Measurements from ENCODE around the gene ELOVL7. TPM values are rescaled to one million over a fixed set of nuclear protein-coding genes. Genes with fewer than 3 reads are reported as not detected.

Gene ELOVL7
- total RNA-seq, 1 donor from 2014 or later = 5.5 TPM

DNA sequence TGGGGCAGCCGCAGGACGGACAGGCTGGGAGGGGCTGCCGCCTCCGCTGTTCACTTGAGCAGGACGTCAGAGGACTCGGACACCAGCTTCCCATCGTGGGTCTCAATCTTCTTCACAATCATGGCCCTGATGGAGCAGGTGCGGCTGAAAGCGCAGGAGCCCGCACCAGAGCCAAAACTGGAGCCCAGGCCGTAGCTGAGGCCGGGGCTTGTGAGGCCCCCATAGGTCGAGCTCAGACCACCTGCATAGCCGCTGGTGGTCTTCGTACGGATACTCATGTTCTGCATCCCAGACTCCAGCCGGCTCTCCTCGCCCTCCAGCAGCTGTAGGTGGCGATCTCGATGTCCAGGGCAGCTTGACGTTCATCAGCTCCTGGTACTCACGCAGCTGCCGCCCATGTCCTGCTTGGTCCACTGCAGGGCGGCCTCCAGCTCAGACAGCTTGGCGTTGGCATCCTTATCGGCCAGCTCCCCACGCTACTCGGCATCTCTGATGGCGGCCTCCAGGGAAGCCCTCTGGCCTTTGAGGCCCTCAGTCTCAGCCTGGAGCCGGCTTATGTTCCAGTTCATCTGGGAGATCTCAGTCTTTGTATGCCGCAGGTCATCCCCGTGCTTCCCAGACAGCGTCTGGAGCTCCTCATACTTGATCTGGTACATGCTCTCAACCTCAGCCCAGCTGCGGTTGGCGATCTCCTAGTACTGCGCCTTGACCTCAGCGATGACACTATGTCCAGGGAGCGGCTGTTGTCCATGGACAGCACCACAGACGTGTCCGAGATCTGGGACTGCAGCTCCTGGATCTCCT lies 100.4 kb downstream of the ELOVL7 start:
- no peaks in the 10 kb centered on the region for H3K36me3 Mint-ChIP-seq
- Histone ChIP-seq H3K4me2 (no peak overlapping the region), H3K4me1 (no peaks in the 10 kb centered on the region), H3K4me3 (no peak overlapping the region), H3K27me3 (no peaks in the 10 kb centered on the region), H3K27ac (no peak overlapping the region), H3K9me3 (ENCODE audit: low read depth) (no peaks in the 10 kb centered on the region), H4K20me1 (ENCODE audit: low read depth) (no peaks in the 10 kb centered on the region), H3K79me2 (ENCODE audit: low read depth) (no peaks in the 10 kb centered on the region), H3K9ac (no peak overlapping the region), H3F3A (ENCODE audit: low read depth) (no peaks in the 10 kb centered on the region), H3K36me3 (no peaks in the 10 kb centered on the region), H2AFZ (replicated peaks) (no peak overlapping the region)
- no peak overlapping the region for H3K27ac Mint-ChIP-seq
- no peaks in the 10 kb centered on the region for H3K27me3 Mint-ChIP-seq (ENCODE audit: insufficient read depth, low read depth)
- DNase-seq (ENCODE audit: low spot score) = no peak
- no peak overlapping the region for H3K4me3 Mint-ChIP-seq
- no peaks in the 10 kb centered on the region for H3K4me1 Mint-ChIP-seq
- H3K9me3 Mint-ChIP-seq = peaks cover 13% of the 10 kb centered on the region
- TF ChIP-seq EZH2 (IDR thresholded peaks at IDR 0.05) (no peak), EZH2phosphoT487 (IDR thresholded peaks at IDR 0.05) (no peak)
- TF ChIP-seq, protein P1, sequence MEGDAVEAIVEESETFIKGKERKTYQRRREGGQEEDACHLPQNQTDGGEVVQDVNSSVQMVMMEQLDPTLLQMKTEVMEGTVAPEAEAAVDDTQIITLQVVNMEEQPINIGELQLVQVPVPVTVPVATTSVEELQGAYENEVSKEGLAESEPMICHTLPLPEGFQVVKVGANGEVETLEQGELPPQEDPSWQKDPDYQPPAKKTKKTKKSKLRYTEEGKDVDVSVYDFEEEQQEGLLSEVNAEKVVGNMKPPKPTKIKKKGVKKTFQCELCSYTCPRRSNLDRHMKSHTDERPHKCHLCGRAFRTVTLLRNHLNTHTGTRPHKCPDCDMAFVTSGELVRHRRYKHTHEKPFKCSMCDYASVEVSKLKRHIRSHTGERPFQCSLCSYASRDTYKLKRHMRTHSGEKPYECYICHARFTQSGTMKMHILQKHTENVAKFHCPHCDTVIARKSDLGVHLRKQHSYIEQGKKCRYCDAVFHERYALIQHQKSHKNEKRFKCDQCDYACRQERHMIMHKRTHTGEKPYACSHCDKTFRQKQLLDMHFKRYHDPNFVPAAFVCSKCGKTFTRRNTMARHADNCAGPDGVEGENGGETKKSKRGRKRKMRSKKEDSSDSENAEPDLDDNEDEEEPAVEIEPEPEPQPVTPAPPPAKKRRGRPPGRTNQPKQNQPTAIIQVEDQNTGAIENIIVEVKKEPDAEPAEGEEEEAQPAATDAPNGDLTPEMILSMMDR (IDR thresholded peaks at IDR 0.05) = no peak

DNA sequence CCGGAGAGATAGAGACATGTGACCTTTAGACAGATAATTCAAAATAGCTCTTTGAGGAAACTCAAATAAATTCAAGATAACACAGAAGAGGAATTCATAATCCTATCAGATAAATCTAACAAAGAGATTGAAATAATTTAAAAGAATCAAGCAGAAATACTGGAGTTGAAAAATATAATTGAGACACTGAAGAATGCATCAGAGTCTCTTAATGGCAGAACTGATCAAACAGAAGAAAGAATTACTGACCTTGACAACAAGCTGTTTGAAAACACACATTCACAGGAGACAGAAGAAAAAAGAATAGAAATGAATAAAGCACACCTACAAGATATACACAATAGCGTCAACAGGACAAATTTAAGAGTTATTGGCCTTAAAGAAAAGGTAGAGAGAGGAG lies 103.7 kb downstream of the ELOVL7 start:
- H4K20me1 ChIP-seq (ENCODE audit: low read depth) = no peaks in the 10 kb centered on the region
- no peaks in the 10 kb centered on the region for H3K36me3 Mint-ChIP-seq
- H2AFZ ChIP-seq (replicated peaks) = no peak overlapping the region
- H3K27ac Mint-ChIP-seq = no peak overlapping the region
- H3K27me3 ChIP-seq = no peaks in the 10 kb centered on the region
- H3K9me3 ChIP-seq (ENCODE audit: low read depth) = no peaks in the 10 kb centered on the region
- H3K79me2 ChIP-seq (ENCODE audit: low read depth) = no peaks in the 10 kb centered on the region
- H3F3A ChIP-seq (ENCODE audit: low read depth) = no peaks in the 10 kb centered on the region
- H3K27me3 Mint-ChIP-seq (ENCODE audit: insufficient read depth, low read depth) = peaks cover 2% of the 10 kb centered on the region
- H3K27ac ChIP-seq = no peak overlapping the region
- H3K4me1 ChIP-seq = no peaks in the 10 kb centered on the region
- H3K4me1 Mint-ChIP-seq = no peaks in the 10 kb centered on the region
- no peak for TF ChIP-seq EZH2 (IDR thresholded peaks at IDR 0.05)
- no peak for TF ChIP-seq EZH2phosphoT487 (IDR thresholded peaks at IDR 0.05)
- TF ChIP-seq, protein P1 (IDR thresholded peaks at IDR 0.05) = no peak
- no peak overlapping the region for H3K9ac ChIP-seq
- DNase-seq (ENCODE audit: low spot score) = no peak
- no peak overlapping the region for H3K4me2 ChIP-seq
- H3K36me3 ChIP-seq = no peaks in the 10 kb centered on the region
- peaks cover 13% of the 10 kb centered on the region for H3K9me3 Mint-ChIP-seq
- no peak overlapping the region for H3K4me3 ChIP-seq
- H3K4me3 Mint-ChIP-seq = no peak overlapping the region

GRCh38 chr5:60738933-60739332 lies 105.1 kb downstream of the ELOVL7 start:
- no peaks in the 10 kb centered on the region for H3K4me1 ChIP-seq
- H3F3A ChIP-seq (ENCODE audit: low read depth) = no peaks in the 10 kb centered on the region
- DNase-seq (ENCODE audit: low spot score) = no peak
- peaks cover 2% of the 10 kb centered on the region for H3K27me3 Mint-ChIP-seq (ENCODE audit: insufficient read depth, low read depth)
- H3K4me3 ChIP-seq = no peak overlapping the region
- no peaks in the 10 kb centered on the region for H3K9me3 ChIP-seq (ENCODE audit: low read depth)
- H3K4me1 Mint-ChIP-seq = no peaks in the 10 kb centered on the region
- H2AFZ ChIP-seq (replicated peaks) = no peak overlapping the region
- H3K79me2 ChIP-seq (ENCODE audit: low read depth) = no peaks in the 10 kb centered on the region
- no peaks in the 10 kb centered on the region for H3K36me3 Mint-ChIP-seq
- no peaks in the 10 kb centered on the region for H3K27me3 ChIP-seq
- H4K20me1 ChIP-seq (ENCODE audit: low read depth) = no peaks in the 10 kb centered on the region
- no peak overlapping the region for H3K27ac Mint-ChIP-seq
- H3K9ac ChIP-seq = no peak overlapping the region
- no peak overlapping the region for H3K4me2 ChIP-seq
- peaks cover 11% of the 10 kb centered on the region for H3K9me3 Mint-ChIP-seq
- TF ChIP-seq EZH2phosphoT487 (IDR thresholded peaks at IDR 0.05) = no peak
- TF ChIP-seq, protein P1 (IDR thresholded peaks at IDR 0.05) = no peak
- TF ChIP-seq EZH2 (IDR thresholded peaks at IDR 0.05) = no peak
- H3K4me3 Mint-ChIP-seq = no peak overlapping the region
- H3K36me3 ChIP-seq = no peaks in the 10 kb centered on the region
- no peak overlapping the region for H3K27ac ChIP-seq

Measured in neural progenitor cell (in vitro differentiated cells).